ENCODE measurements around the gene LMX1B. TPM values are rescaled to one million over a fixed set of nuclear protein-coding genes. Genes with fewer than 3 reads are reported as not detected.

Gene LMX1B
- polyA plus RNA-seq, 1 donor (not counting 4 experiments of a cell fraction or from before 2014, with no cell fraction given), result 0.24 TPM

DNA sequence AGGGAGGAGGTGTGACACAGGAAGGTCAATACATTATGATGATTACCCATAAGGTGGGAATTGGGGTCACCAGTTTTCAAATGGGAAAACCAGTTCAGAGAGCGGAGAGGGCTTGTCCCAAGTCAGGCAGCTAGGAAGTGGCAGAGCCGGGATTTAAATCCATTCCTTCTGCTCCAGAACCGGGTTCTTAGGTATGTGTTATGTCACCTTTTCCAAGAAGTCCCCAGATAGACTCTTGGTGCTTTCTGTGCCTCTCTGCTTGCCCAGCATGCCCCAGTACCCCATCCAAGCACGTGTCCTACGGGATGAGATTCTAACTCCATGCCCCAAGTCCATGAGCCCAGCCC is 69.9 kb downstream of the LMX1B start:
- Histone ChIP-seq H3K27me3 (ENCODE audit: control insufficient read depth, extremely low read depth, insufficient read depth, low read length) (no peaks in the 10 kb centered on the region), H3K9ac (ENCODE audit: control insufficient read depth, extremely low read depth, insufficient read depth, low read length) (no peak overlapping the region), H3K4me3 (ENCODE audit: control insufficient read depth in 2 of 3, extremely low read depth in 1 of 3, insufficient read depth in 2 of 3, low read depth in 1 of 3, low read length in 3 of 3) (no peak overlapping the region), H3K27ac (ENCODE audit: control insufficient read depth, insufficient read depth, low read length) (no peak overlapping the region), H3K9me3 (ENCODE audit: control insufficient read depth, low read depth, low read length) (no peaks in the 10 kb centered on the region), H3K4me1 (ENCODE audit: control insufficient read depth, extremely low read depth, insufficient read depth, low read length) (peaks cover 27% of the 10 kb centered on the region), H3K79me2 (ENCODE audit: control insufficient read depth, insufficient read depth, low read length) (no peaks in the 10 kb centered on the region), H3K36me3 (ENCODE audit: control insufficient read depth in 2 of 2, extremely low read depth in 1 of 2, insufficient read depth in 2 of 2, low read length in 2 of 2) (no peaks in the 10 kb centered on the region), H4K20me1 (ENCODE audit: control insufficient read depth, extremely low read depth, insufficient read depth, low read length) (no peaks in the 10 kb centered on the region), H2AFZ (ENCODE audit: control insufficient read depth, low read length) (no peak overlapping the region), H3K9me1 (ENCODE audit: control insufficient read depth, extremely low read depth, insufficient read depth, low read length) (no peaks in the 10 kb centered on the region), H3K4me2 (ENCODE audit: control insufficient read depth, extremely low read depth, insufficient read depth, low read depth, low read length) (peak overlapping the region; percentile 15)
- FAIRE-seq (no peak), DNase-seq (ENCODE audit: low read depth, low spot score) (no peak)
- TF ChIP-seq, protein P1, sequence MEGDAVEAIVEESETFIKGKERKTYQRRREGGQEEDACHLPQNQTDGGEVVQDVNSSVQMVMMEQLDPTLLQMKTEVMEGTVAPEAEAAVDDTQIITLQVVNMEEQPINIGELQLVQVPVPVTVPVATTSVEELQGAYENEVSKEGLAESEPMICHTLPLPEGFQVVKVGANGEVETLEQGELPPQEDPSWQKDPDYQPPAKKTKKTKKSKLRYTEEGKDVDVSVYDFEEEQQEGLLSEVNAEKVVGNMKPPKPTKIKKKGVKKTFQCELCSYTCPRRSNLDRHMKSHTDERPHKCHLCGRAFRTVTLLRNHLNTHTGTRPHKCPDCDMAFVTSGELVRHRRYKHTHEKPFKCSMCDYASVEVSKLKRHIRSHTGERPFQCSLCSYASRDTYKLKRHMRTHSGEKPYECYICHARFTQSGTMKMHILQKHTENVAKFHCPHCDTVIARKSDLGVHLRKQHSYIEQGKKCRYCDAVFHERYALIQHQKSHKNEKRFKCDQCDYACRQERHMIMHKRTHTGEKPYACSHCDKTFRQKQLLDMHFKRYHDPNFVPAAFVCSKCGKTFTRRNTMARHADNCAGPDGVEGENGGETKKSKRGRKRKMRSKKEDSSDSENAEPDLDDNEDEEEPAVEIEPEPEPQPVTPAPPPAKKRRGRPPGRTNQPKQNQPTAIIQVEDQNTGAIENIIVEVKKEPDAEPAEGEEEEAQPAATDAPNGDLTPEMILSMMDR (optimal IDR thresholded peaks at IDR 0.05 in 1 of 3, IDR thresholded peaks at IDR 0.05 in 1 of 3, conservative IDR thresholded peaks at IDR 0.05 in 1 of 3; ENCODE audit: extremely low read depth in 1 of 3, insufficient read depth in 2 of 3, low read length in 3 of 3), result no peak
- no peak for TF ChIP-seq EZH2 (IDR thresholded peaks at IDR 0.05; ENCODE audit: low read length)
- dilution Hi-C loops (cut with MboI; ENCODE audit: extremely low pct_ligation_motif_present, low sequenced_read_pairs), result no loop called here

DNA sequence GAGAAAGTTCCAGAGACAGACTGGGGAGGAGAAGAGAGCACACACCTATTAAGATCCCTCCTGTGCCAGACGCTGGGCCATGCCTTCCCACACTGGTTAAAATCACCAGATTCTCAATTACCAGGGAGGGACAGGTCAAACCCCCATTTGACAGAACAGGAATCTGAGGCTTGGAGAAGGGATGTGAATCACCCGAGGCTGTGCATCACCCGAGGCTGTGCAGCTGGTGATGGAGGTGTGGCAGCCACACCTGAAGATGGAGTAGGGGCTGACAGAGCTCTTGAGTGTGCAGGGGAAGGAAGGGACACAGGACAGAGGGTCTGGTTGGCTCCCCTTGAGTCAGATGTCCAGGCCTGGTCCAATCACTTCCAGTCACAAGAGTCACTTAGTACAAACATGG is 70.6 kb downstream of the LMX1B start:
- no peaks in the 10 kb centered on the region for H3K27me3 ChIP-seq (ENCODE audit: control insufficient read depth, extremely low read depth, insufficient read depth, low read length)
- H3K27ac ChIP-seq (ENCODE audit: control insufficient read depth, insufficient read depth, low read length), result no peak overlapping the region
- H4K20me1 ChIP-seq (ENCODE audit: control insufficient read depth, extremely low read depth, insufficient read depth, low read length), result no peaks in the 10 kb centered on the region
- H3K4me3 ChIP-seq (ENCODE audit: control insufficient read depth in 2 of 3, extremely low read depth in 1 of 3, insufficient read depth in 2 of 3, low read depth in 1 of 3, low read length in 3 of 3), result no peak overlapping the region
- H3K9ac ChIP-seq (ENCODE audit: control insufficient read depth, extremely low read depth, insufficient read depth, low read length), result no peak overlapping the region
- DNase-seq (ENCODE audit: low read depth, low spot score) (peak; percentile 58), FAIRE-seq (peak; percentile 89)
- no peaks in the 10 kb centered on the region for H3K9me3 ChIP-seq (ENCODE audit: control insufficient read depth, low read depth, low read length)
- H3K79me2 ChIP-seq (ENCODE audit: control insufficient read depth, insufficient read depth, low read length), result no peaks in the 10 kb centered on the region
- H2AFZ ChIP-seq (ENCODE audit: control insufficient read depth, low read length), result no peak overlapping the region
- H3K36me3 ChIP-seq (ENCODE audit: control insufficient read depth in 2 of 2, extremely low read depth in 1 of 2, insufficient read depth in 2 of 2, low read length in 2 of 2), result no peaks in the 10 kb centered on the region
- no peaks in the 10 kb centered on the region for H3K9me1 ChIP-seq (ENCODE audit: control insufficient read depth, extremely low read depth, insufficient read depth, low read length)
- TF ChIP-seq EZH2 (IDR thresholded peaks at IDR 0.05; ENCODE audit: low read length), result no peak
- peak overlapping the region; percentile 15 for H3K4me2 ChIP-seq (ENCODE audit: control insufficient read depth, extremely low read depth, insufficient read depth, low read depth, low read length)
- H3K4me1 ChIP-seq (ENCODE audit: control insufficient read depth, extremely low read depth, insufficient read depth, low read length), result peaks cover 27% of the 10 kb centered on the region
- dilution Hi-C loops (cut with MboI; ENCODE audit: extremely low pct_ligation_motif_present, low sequenced_read_pairs), result no loop called here

DNA sequence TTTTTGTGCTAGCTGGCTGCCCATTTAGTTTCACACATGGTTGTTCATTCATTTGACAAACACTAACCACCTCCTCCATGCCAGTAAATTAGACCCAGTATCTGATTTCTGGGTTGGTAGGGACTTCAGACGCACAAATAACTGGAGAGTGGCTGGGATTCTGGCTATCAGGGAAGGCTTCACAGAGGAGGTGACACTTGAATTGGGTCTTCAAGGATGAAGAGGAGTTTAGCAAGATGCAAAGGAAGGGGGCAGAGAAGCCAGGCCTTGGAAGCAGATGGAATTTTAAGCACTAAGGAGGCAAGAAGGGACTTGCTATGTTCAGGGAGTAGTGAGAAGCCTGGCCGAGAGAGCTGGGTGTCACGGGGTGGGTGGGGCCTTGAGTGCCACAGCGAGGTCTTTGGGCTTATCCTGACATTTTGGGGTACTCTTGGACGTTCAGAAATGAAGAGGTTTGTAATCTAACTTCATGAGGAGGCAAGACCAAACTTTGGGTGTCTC is 71.3 kb downstream of the LMX1B start:
- Histone ChIP-seq H3K9ac (ENCODE audit: control insufficient read depth, extremely low read depth, insufficient read depth, low read length) (no peak overlapping the region), H3K4me2 (ENCODE audit: control insufficient read depth, extremely low read depth, insufficient read depth, low read depth, low read length) (peak overlapping the region; percentile 15), H2AFZ (ENCODE audit: control insufficient read depth, low read length) (no peak overlapping the region), H4K20me1 (ENCODE audit: control insufficient read depth, extremely low read depth, insufficient read depth, low read length) (no peaks in the 10 kb centered on the region), H3K4me1 (ENCODE audit: control insufficient read depth, extremely low read depth, insufficient read depth, low read length) (peaks cover 27% of the 10 kb centered on the region), H3K9me3 (ENCODE audit: control insufficient read depth, low read depth, low read length) (no peaks in the 10 kb centered on the region), H3K79me2 (ENCODE audit: control insufficient read depth, insufficient read depth, low read length) (no peaks in the 10 kb centered on the region), H3K27ac (ENCODE audit: control insufficient read depth, insufficient read depth, low read length) (no peak overlapping the region), H3K9me1 (ENCODE audit: control insufficient read depth, extremely low read depth, insufficient read depth, low read length) (no peaks in the 10 kb centered on the region), H3K4me3 (ENCODE audit: control insufficient read depth in 2 of 3, extremely low read depth in 1 of 3, insufficient read depth in 2 of 3, low read depth in 1 of 3, low read length in 3 of 3) (no peak overlapping the region), H3K36me3 (ENCODE audit: control insufficient read depth in 2 of 2, extremely low read depth in 1 of 2, insufficient read depth in 2 of 2, low read length in 2 of 2) (no peaks in the 10 kb centered on the region), H3K27me3 (ENCODE audit: control insufficient read depth, extremely low read depth, insufficient read depth, low read length) (no peaks in the 10 kb centered on the region)
- FAIRE-seq (peak; percentile 79), DNase-seq (ENCODE audit: low read depth, low spot score) (no peak)
- TF ChIP-seq, protein P1 (optimal IDR thresholded peaks at IDR 0.05 in 1 of 3, IDR thresholded peaks at IDR 0.05 in 1 of 3, conservative IDR thresholded peaks at IDR 0.05 in 1 of 3; ENCODE audit: extremely low read depth in 1 of 3, insufficient read depth in 2 of 3, low read length in 3 of 3), result no peak
- TF ChIP-seq EZH2 (IDR thresholded peaks at IDR 0.05; ENCODE audit: low read length), result no peak
- dilution Hi-C loops (cut with MboI; ENCODE audit: extremely low pct_ligation_motif_present, low sequenced_read_pairs), result no loop called here
